Measurements from ENCODE around the gene LY6G6D. TPM values are rescaled to one million over a fixed set of nuclear protein-coding genes. Genes with fewer than 3 reads are reported as not detected.

The LY6G6D gene
- total RNA-seq, 1 donor from 2014 or later = not detected

GRCh38 chr6:31749301-31750036, 34.3 kb downstream of the LY6G6D start:
- Histone ChIP-seq H3K4me1 (no peaks in the 10 kb centered on the region), H3K4me3 (no peak overlapping the region), H3K27me3 (no peaks in the 10 kb centered on the region), H3K36me3 (no peaks in the 10 kb centered on the region), H3K27ac (no peak overlapping the region), H3K9me3 (no peaks in the 10 kb centered on the region)
- intact Hi-C loops (cut with DNase I) = no loop called here
- no peak for TF ChIP-seq CTCF (IDR thresholded peaks at IDR 0.05)
- no peak for DNase-seq (ENCODE audit: low spot score in 2 of 2)

GRCh38 chr6:31750411-31751022, 35.4 kb downstream of the LY6G6D start:
- no peak for TF ChIP-seq CTCF (IDR thresholded peaks at IDR 0.05)
- Histone ChIP-seq H3K36me3 (no peaks in the 10 kb centered on the region), H3K9me3 (no peaks in the 10 kb centered on the region), H3K27ac (no peak overlapping the region), H3K4me1 (no peaks in the 10 kb centered on the region), H3K27me3 (no peaks in the 10 kb centered on the region), H3K4me3 (no peak overlapping the region)
- no peak for DNase-seq (ENCODE audit: low spot score in 2 of 2)
- intact Hi-C loops (cut with DNase I) = no loop called here

- H3K36me3 ChIP-seq = no peaks in the 10 kb centered on the region
- no peaks in the 10 kb centered on the region for H3K4me1 ChIP-seq
- H3K9me3 ChIP-seq = no peaks in the 10 kb centered on the region
- DNase-seq (ENCODE audit: low spot score in 2 of 2) = no peak
- H3K27ac ChIP-seq = no peak overlapping the region
- intact Hi-C loops (cut with DNase I) = no loop called here
- no peak for TF ChIP-seq CTCF (IDR thresholded peaks at IDR 0.05)
- no peak overlapping the region for H3K4me3 ChIP-seq
- no peaks in the 10 kb centered on the region for H3K27me3 ChIP-seq
Measured at GRCh38 chr6:31752739-31753319, 37.7 kb downstream of the LY6G6D start.

GRCh38 chr6:31758281-31758680, 43.1 kb downstream of the LY6G6D start:
- Histone ChIP-seq H3K9me3 (no peaks in the 10 kb centered on the region), H3K27me3 (no peaks in the 10 kb centered on the region), H3K4me1 (no peaks in the 10 kb centered on the region), H3K36me3 (no peaks in the 10 kb centered on the region), H3K4me3 (no peak overlapping the region), H3K27ac (no peak overlapping the region)
- DNase-seq (ENCODE audit: low spot score in 2 of 2) = no peak
- intact Hi-C loops (cut with DNase I) = no loop called here
- TF ChIP-seq CTCF (IDR thresholded peaks at IDR 0.05) = no peak

GRCh38 chr6:31760790-31761189, 45.6 kb downstream of the LY6G6D start:
- Histone ChIP-seq H3K36me3 (no peaks in the 10 kb centered on the region), H3K4me1 (no peaks in the 10 kb centered on the region), H3K9me3 (no peaks in the 10 kb centered on the region), H3K27me3 (no peaks in the 10 kb centered on the region), H3K4me3 (no peak overlapping the region), H3K27ac (no peak overlapping the region)
- intact Hi-C loops (cut with DNase I) = no loop called here
- no peak for TF ChIP-seq CTCF (IDR thresholded peaks at IDR 0.05)
- DNase-seq (ENCODE audit: low spot score in 2 of 2) = no peak

All from ascending aorta (tissue), 2 donors.